WTC11 (cell line): ENCODE measurements around the gene LRMDA. TPM values are rescaled to one million over a fixed set of nuclear protein-coding genes. Genes with fewer than 3 reads are reported as not detected.

Source experiments
- ATAC-seq: fragments of 200-7000 bp; cut with Tn5 transposase; 2 replicates; pipeline ENCODE4 v1.10.0; 2021; ENCODE audit warnings: mild to moderate bottlenecking, moderate library complexity
- CTCF ChIA-PET: fragments of 300-600 bp; sonication (Branson Sonifier 250); formaldehyde crosslinking; loops from one replicate; lab custom pipeline; 2021; ENCODE audit warnings: antibody characterized with exemption; lab: Charles Lee
- POLR2A ChIA-PET: fragments of 350-600 bp; sonication (Branson Sonifier 250); formaldehyde crosslinking; loops from one replicate; lab custom pipeline; 2021; ENCODE audit warnings: antibody characterized with exemption; lab: Charles Lee
- DNase-seq: peaks from one replicate; pipeline ENCODE4 v3.0.0; 2021; ENCODE audit warnings: low spot score
- H3K27ac Mint-ChIP-seq: 2 replicates; pipeline ENCODE4 v1.8.0; 2021; ENCODE audit warnings: mixed read lengths
- H3K27me3 Mint-ChIP-seq: 2 replicates; pipeline ENCODE4 v1.8.0; 2021; ENCODE audit warnings: low read depth, mild to moderate bottlenecking, moderate library complexity, mixed read lengths
- H3K36me3 Mint-ChIP-seq: 2 replicates; pipeline ENCODE4 v1.8.0; 2021; ENCODE audit warnings: mixed read lengths
- H3K4me1 Mint-ChIP-seq: 2 replicates; pipeline ENCODE4 v1.8.0; 2022; ENCODE audit warnings: mixed read lengths
- H3K4me3 Mint-ChIP-seq: 2 replicates; pipeline ENCODE4 v1.8.0; 2021; ENCODE audit warnings: mild to moderate bottlenecking, moderate library complexity, mixed read lengths
- H3K9me3 Mint-ChIP-seq: 2 replicates; pipeline ENCODE4 v1.8.0; 2021; ENCODE audit warnings: mixed read lengths
- AR ChIP-seq: fragments of 250-450 bp; sonication (Bioruptor Pico); IDR thresholded peaks from 2 replicates; pipeline ENCODE4 v1.9.0; 2021; ENCODE audit warnings: mild to moderate bottlenecking
- ATF2 ChIP-seq: sonication (generic); formaldehyde crosslinking; IDR thresholded peaks from 2 replicates; pipeline ENCODE4 v1.8.1; 2022; ENCODE audit warnings: low read depth, missing genetic modification reagents, borderline replicate concordance
- E2F1 ChIP-seq: sonication (generic); formaldehyde crosslinking; IDR thresholded peaks from 2 replicates; pipeline ENCODE4 v1.8.0; 2022; ENCODE audit warnings: mild to moderate bottlenecking, missing genetic modification reagents
- E2F5 ChIP-seq: sonication (generic); formaldehyde crosslinking; IDR thresholded peaks from 2 replicates; pipeline ENCODE4 v1.8.1; 2022; ENCODE audit warnings: mild to moderate bottlenecking, moderate library complexity, missing genetic modification reagents
- GABPB1 ChIP-seq: sonication (generic); formaldehyde crosslinking; IDR thresholded peaks from 2 replicates; pipeline ENCODE4 v1.8.1; 2023; ENCODE audit warnings: mild to moderate bottlenecking, missing genetic modification reagents
- GRHL2 ChIP-seq: fragments of 250-450 bp; sonication (Bioruptor Pico); IDR thresholded peaks from 2 replicates; pipeline ENCODE4 v1.8.0; 2022; ENCODE audit warnings: mild to moderate bottlenecking, moderate library complexity; ENCODE audit not compliant: insufficient replicate concordance, severe bottlenecking
- JUN ChIP-seq: sonication (generic); formaldehyde crosslinking; IDR thresholded peaks from 2 replicates; pipeline ENCODE4 v1.8.0; 2023; ENCODE audit warnings: mild to moderate bottlenecking, missing genetic modification reagents
- KAT7 ChIP-seq: sonication (generic); formaldehyde crosslinking; IDR thresholded peaks from 2 replicates; pipeline ENCODE4 v1.8.1; 2023; ENCODE audit warnings: missing genetic modification reagents, mild to moderate bottlenecking, borderline replicate concordance
- NR3C1 ChIP-seq: sonication (generic); formaldehyde crosslinking; conservative IDR thresholded peaks from 2 replicates; pipeline ENCODE4 v1.8.1; 2023; ENCODE audit warnings: low read depth, mild to moderate bottlenecking, missing genetic modification reagents
- SMAD4 ChIP-seq: sonication (generic); formaldehyde crosslinking; IDR thresholded peaks from 2 replicates; pipeline ENCODE4 v1.8.0; 2022; ENCODE audit warnings: mild to moderate bottlenecking, missing genetic modification reagents
- ZBTB21 ChIP-seq: sonication (generic); formaldehyde crosslinking; IDR thresholded peaks from 2 replicates; pipeline ENCODE4 v1.8.1; 2023; ENCODE audit warnings: mild to moderate bottlenecking, missing genetic modification reagents, borderline replicate concordance
- ZBTB43 ChIP-seq: sonication (generic); formaldehyde crosslinking; IDR thresholded peaks from 2 replicates; pipeline ENCODE4 v1.8.1; 2023; ENCODE audit warnings: mild to moderate bottlenecking, missing genetic modification reagents
- total RNA-seq: library from RNA; stranded (reverse); gene quantifications from 3 replicates; pipeline ENCODE4 v1.2.3, GENCODE V29; 2021

LRMDA gene
- total RNA-seq, 1 experiment from 2014 or later: 0.92 TPM

GRCh38 chr10:76024460-76025123 lies 593.2 kb downstream of the LRMDA start:
- no peaks in the 10 kb centered on the region for H3K36me3 Mint-ChIP-seq
- POLR2A ChIA-PET: no interaction called here
- ATAC-seq: no peak
- no peaks in the 10 kb centered on the region; the same call in 1 of the 2 replicates for H3K4me1 Mint-ChIP-seq
- H3K4me3 Mint-ChIP-seq: no peak overlapping the region
- CTCF ChIA-PET: interaction anchor here (1.8 kb wide), 1 partner anchor 12 kb away, joined by 4 read pairs; no protein-coding TSS in a partner anchor
- no peaks in the 10 kb centered on the region for H3K27me3 Mint-ChIP-seq
- no peak for TF ChIP-seq E2F1
- TF ChIP-seq AR (CRISPR knock-in tag): no peak
- no peak for TF ChIP-seq ZBTB21 (CRISPR knock-in tag)
- TF ChIP-seq ZBTB43: no peak
- no peak for TF ChIP-seq KAT7 (CRISPR knock-in tag)
- peak; percentile 37; the same call in 1 of the 2 replicates for TF ChIP-seq GABPB1 (CRISPR knock-in tag)
- no peak for TF ChIP-seq ATF2 (CRISPR knock-in tag)
- TF ChIP-seq, all 79 proteins: peak for 1
- Mint-ChIP-seq H3K9me3 (no peaks in the 10 kb centered on the region), H3K27ac (no peak overlapping the region)
- DNase-seq: no peak

GRCh38 chr10:76025124-76025477 lies 593.7 kb downstream of the LRMDA start:
- Mint-ChIP-seq H3K27ac (no peak overlapping the region), H3K4me1 (no peaks in the 10 kb centered on the region; the same call in 1 of the 2 replicates), H3K27me3 (no peaks in the 10 kb centered on the region), H3K36me3 (no peaks in the 10 kb centered on the region), H3K9me3 (no peaks in the 10 kb centered on the region), H3K4me3 (no peak overlapping the region)
- no peak for TF ChIP-seq SMAD4
- no peak for TF ChIP-seq E2F5 (CRISPR knock-in tag)
- TF ChIP-seq E2F1: no peak
- no peak for TF ChIP-seq GRHL2 (CRISPR knock-in tag)
- no peak for TF ChIP-seq JUN (CRISPR knock-in tag)
- TF ChIP-seq GABPB1 (CRISPR knock-in tag): 0 out of 2 replicates have a peak, but pooled peaks have one; percentile 0
- TF ChIP-seq NR3C1 (CRISPR knock-in tag): no peak
- POLR2A ChIA-PET: no interaction called here
- no peak for DNase-seq
- ATAC-seq: no peak
- CTCF ChIA-PET: interaction anchor here (1.8 kb wide), 1 partner anchor 11 kb away, joined by 4 read pairs; no protein-coding TSS in a partner anchor
